ENCODE measurements around the gene FAM193A. TPM values are rescaled to one million over a fixed set of nuclear protein-coding genes. Genes with fewer than 3 reads are reported as not detected.

FAM193A gene
- total RNA-seq, 1 donor from 2014 or later, result 45.5 TPM

GRCh38 chr4:2755821-2756690 is 219.6 kb downstream of the FAM193A start, which contains the start of gene TNIP2:
TNIP2 (minus strand) TSS chr4:2756336; CDS start chr4:2756289, 47 bp downstream.
- peak; percentile 53 for TF ChIP-seq CTCF (conservative IDR thresholded peaks at IDR 0.05)
- H3K36me3 Mint-ChIP-seq (ENCODE audit: low read depth), result no peaks in the 10 kb centered on the region
- peak; percentile 64 for DNase-seq (ENCODE audit: low read depth, low spot score)
- H3K27ac Mint-ChIP-seq (ENCODE audit: unreplicated experiment), result no peak within 1 kb of the TSS
- H3K4me1 Mint-ChIP-seq, result peaks cover 22% of the 10 kb centered on the region
- H3K27me3 Mint-ChIP-seq (ENCODE audit: low read depth), result peaks cover 3% of the 10 kb centered on the region
- no peaks in the 10 kb centered on the region for H3K9me3 Mint-ChIP-seq
- peak within 1 kb of the TSS; percentile 90 for H3K4me3 Mint-ChIP-seq

DNA sequence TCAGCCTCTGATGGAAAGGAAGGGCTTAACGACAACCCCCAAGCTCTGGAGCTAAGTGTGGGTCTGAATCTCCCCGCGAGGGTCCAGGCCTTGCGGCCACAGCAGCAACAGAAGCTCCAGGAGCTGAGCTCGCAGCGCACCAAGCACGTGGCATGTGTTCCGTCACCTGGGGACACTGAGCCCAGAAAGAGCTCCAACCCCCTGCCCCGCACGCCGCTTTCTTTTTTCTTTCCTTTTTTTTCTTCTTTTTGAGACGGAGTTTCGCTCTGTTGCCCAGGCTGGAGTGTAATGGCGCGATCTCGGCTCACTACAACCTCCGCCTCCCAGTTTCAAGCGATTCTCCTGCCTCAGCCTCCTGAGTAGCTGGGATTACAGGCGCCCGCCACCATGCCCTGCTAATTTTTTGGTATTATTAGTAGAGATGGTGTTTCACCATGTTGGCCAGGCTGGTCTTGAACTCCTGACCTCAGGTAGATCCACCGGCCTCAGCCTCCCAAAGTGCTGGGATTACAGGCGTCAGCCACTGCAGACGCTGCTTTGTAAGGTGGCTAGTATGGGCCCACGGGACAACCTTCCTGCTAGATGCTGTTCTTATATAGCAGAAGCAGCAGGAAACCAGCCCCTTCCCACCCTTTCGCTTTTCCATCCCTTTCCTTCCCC is 220.4 kb downstream of the FAM193A start:
- H3K27ac Mint-ChIP-seq (ENCODE audit: unreplicated experiment), result no peak overlapping the region
- TF ChIP-seq CTCF (conservative IDR thresholded peaks at IDR 0.05), result no peak
- no peak for DNase-seq (ENCODE audit: low read depth, low spot score)
- no peaks in the 10 kb centered on the region for H3K9me3 Mint-ChIP-seq
- H3K36me3 Mint-ChIP-seq (ENCODE audit: low read depth), result no peaks in the 10 kb centered on the region
- H3K4me1 Mint-ChIP-seq, result peaks cover 22% of the 10 kb centered on the region
- peaks cover 3% of the 10 kb centered on the region for H3K27me3 Mint-ChIP-seq (ENCODE audit: low read depth)
- peak overlapping the region; percentile 90 for H3K4me3 Mint-ChIP-seq

DNA sequence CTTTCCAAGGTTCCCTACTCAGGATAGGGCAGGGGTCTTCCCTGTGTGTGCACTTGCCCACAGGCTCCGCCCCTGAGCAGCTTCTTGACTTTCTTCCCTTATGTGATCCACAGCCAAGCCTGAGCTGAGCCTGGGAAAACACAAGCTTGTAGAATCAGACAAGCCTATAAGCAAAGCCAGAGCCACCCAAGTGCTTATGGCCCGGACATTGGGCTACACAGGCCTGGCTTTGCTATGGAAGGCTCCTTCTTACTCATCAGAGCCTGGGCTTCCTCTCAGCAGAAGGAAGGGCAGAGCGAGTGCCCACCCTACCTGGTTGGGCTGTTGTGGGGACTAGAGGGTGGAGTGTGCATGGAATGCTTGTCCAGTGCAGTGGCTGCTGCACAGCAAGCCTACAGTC is 221.0 kb downstream of the FAM193A start:
- peaks cover 22% of the 10 kb centered on the region for H3K4me1 Mint-ChIP-seq
- H3K27ac Mint-ChIP-seq (ENCODE audit: unreplicated experiment), result no peak overlapping the region
- H3K4me3 Mint-ChIP-seq, result peak overlapping the region; percentile 90
- H3K36me3 Mint-ChIP-seq (ENCODE audit: low read depth), result no peaks in the 10 kb centered on the region
- TF ChIP-seq CTCF (conservative IDR thresholded peaks at IDR 0.05), result no peak
- peaks cover 3% of the 10 kb centered on the region for H3K27me3 Mint-ChIP-seq (ENCODE audit: low read depth)
- no peak for DNase-seq (ENCODE audit: low read depth, low spot score)
- no peaks in the 10 kb centered on the region for H3K9me3 Mint-ChIP-seq

- no peak for DNase-seq (ENCODE audit: low read depth, low spot score)
- H3K27ac Mint-ChIP-seq (ENCODE audit: unreplicated experiment), result no peak overlapping the region
These were observed 224.8 kb downstream of the FAM193A start for GRCh38 chr4:2761035-2761923.

More at GRCh38 chr4:2761035-2761923, 224.8 kb downstream of the FAM193A start:
- H3K36me3 Mint-ChIP-seq (ENCODE audit: low read depth), result no peaks in the 10 kb centered on the region
- peaks cover 3% of the 10 kb centered on the region for H3K27me3 Mint-ChIP-seq (ENCODE audit: low read depth)
- H3K4me3 Mint-ChIP-seq, result no peak overlapping the region
- H3K9me3 Mint-ChIP-seq, result peaks cover 2% of the 10 kb centered on the region
- TF ChIP-seq CTCF (conservative IDR thresholded peaks at IDR 0.05), result no peak
- peaks cover 20% of the 10 kb centered on the region for H3K4me1 Mint-ChIP-seq

Data from neural crest cell (in vitro differentiated cells).